Fibroblast of villous mesenchyme (primary cell): ENCODE data around the gene CFAP46. TPM values are rescaled to one million over a fixed set of nuclear protein-coding genes. Genes with fewer than 3 reads are reported as not detected.
"Not testable (repeated sequence)": the region's sequence is repeated elsewhere in the genome, so short reads cannot be mapped to it uniquely, and the experiment has no call there.

Source experiments
- DNase-seq: peaks from one replicate; pipeline ENCODE4 v3.0.0-alpha.2; 2010; ENCODE audit warnings: low read depth
- H3K4me3 ChIP-seq: 2 replicates; pipeline ENCODE4 v1.5.1; 2011; ENCODE audit warnings: low read depth, mild to moderate bottlenecking, low read length
- CTCF ChIP-seq: IDR thresholded peaks from 2 replicates; pipeline ENCODE4 v1.5.1; 2012; ENCODE audit warnings: low read depth, mild to moderate bottlenecking, low read length; ENCODE audit not compliant: insufficient read depth
- total RNA-seq: library from RNA; depleted of rRNA; stranded (reverse); fragments of >200 nt; gene quantifications from 2 replicates; pipeline ENCODE4 v1.2.3, GENCODE V29; 2012

Gene CFAP46
- total RNA-seq, 1 donor, result under 0.01 TPM

GRCh38 chr10:132828681-132829080 lies 113.7 kb downstream of the CFAP46 start:
- DNase-seq, result no peak
- no peak overlapping the region for H3K4me3 ChIP-seq
- no peak for TF ChIP-seq CTCF

GRCh38 chr10:132827861-132828539 lies 114.4 kb downstream of the CFAP46 start:
- no peak for DNase-seq
- H3K4me3 ChIP-seq, result no peak overlapping the region
- TF ChIP-seq CTCF, result no peak

DNA sequence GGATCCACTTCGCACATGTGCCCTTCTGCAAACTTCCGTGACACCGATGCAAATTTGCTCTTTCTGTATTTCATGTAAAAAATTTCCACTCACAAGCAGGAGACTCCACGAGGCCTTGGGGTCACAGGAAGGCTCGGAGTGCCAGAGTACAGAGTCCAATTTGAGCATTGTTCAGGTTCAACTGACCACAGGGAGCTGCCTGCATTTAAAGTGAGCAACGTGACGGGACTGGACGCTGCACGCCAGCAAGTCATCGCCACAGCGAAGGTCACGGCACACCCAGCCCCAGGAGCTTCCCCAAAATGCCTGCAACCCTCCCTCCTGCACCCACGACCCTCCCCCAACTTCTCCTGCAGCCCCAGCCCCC lies 115.0 kb downstream of the CFAP46 start:
- no peak for DNase-seq
- TF ChIP-seq CTCF, result no peak
- no peak overlapping the region for H3K4me3 ChIP-seq

GRCh38 chr10:132826524-132827422 lies 115.6 kb downstream of the CFAP46 start:
- no peak for DNase-seq
- no peak for TF ChIP-seq CTCF
- no peak overlapping the region for H3K4me3 ChIP-seq

- DNase-seq, H3K4me3 ChIP-seq: not testable (repeated sequence)
These were observed 116.4 kb downstream of the CFAP46 start for GRCh38 chr10:132825783-132826523.

- TF ChIP-seq CTCF, result no peak
- H3K4me3 ChIP-seq, result no peak overlapping the region
- DNase-seq, result no peak
These were observed 122.3 kb downstream of the CFAP46 start for GRCh38 chr10:132820056-132820455.

- no peak for TF ChIP-seq CTCF
- no peak for DNase-seq
- H3K4me3 ChIP-seq, result no peak overlapping the region
These were observed 124.6 kb downstream of the CFAP46 start for GRCh38 chr10:132817701-132818211.
